SU-DHL-6 (cell line): ENCODE measurements around the gene SPECC1.

Experiments used
- EZH2phosphoT487 ChIP-seq: fragments of 200-600 bp; sonication (generic), shearing (Covaris generic); conservative IDR thresholded peaks from 2 replicates; pipeline ENCODE4 v1.6.1; 2018; ENCODE audit warnings: mild to moderate bottlenecking, antibody characterized with exemption, low read length, moderate library complexity, mixed read lengths
- TF ChIP-seq, protein P1 (sequence below): fragments of 200-600 bp; sonication (generic); IDR thresholded peaks from one replicate; pipeline ENCODE4 v1.5.1; 2017; ENCODE audit warnings: antibody characterized with exemption, mild to moderate bottlenecking, low read length, moderate library complexity; ENCODE audit not compliant: insufficient read depth, poor library complexity, severe bottlenecking

GRCh38 chr17:20039037-20039436 lies 29.9 kb downstream of the SPECC1 start:
- TF ChIP-seq, protein P1, sequence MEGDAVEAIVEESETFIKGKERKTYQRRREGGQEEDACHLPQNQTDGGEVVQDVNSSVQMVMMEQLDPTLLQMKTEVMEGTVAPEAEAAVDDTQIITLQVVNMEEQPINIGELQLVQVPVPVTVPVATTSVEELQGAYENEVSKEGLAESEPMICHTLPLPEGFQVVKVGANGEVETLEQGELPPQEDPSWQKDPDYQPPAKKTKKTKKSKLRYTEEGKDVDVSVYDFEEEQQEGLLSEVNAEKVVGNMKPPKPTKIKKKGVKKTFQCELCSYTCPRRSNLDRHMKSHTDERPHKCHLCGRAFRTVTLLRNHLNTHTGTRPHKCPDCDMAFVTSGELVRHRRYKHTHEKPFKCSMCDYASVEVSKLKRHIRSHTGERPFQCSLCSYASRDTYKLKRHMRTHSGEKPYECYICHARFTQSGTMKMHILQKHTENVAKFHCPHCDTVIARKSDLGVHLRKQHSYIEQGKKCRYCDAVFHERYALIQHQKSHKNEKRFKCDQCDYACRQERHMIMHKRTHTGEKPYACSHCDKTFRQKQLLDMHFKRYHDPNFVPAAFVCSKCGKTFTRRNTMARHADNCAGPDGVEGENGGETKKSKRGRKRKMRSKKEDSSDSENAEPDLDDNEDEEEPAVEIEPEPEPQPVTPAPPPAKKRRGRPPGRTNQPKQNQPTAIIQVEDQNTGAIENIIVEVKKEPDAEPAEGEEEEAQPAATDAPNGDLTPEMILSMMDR = no peak
- no peak for TF ChIP-seq EZH2phosphoT487
